GM12874 (cell line): ENCODE results near the gene RABL3.

Experiments
- TF ChIP-seq, protein P1 (sequence below): IDR thresholded peaks from 2 replicates; pipeline ENCODE4 v1.5.1; 2011; ENCODE audit warnings: low read depth, mild to moderate bottlenecking, control low read depth, low read length, moderate library complexity; ENCODE audit not compliant: insufficient read depth

RABL3 gene

DNA sequence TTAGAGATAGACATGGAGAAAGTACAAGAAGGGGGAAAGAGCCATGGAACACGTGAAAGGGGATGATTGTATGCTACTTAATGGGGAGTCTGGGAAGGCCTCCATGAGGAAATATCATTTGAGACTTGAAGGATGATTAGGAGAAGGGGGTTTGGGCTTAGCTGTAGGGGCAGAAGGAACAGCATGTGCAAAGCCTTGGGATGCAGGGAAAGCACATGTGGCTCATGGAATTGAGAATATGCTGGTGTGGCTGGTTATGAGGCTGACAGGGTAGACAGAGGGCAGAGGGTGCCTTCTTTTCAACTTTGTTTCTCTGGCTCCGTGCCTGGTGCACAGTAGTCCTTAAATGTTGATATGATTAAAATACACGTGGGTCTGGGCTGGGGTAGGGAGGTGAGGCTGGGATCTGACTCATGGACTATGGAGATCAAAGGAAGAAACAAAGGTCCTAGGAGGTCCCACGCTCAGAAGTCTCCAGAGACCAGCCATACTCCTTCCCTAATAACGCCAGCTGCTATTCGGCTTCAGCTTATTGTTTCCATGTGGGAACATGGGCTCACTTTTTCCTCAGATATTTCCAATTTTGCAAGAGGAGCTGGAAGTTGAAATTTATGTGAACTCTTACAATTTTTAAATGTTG is 1.4 kb upstream of the RABL3 start:
- TF ChIP-seq, protein P1, sequence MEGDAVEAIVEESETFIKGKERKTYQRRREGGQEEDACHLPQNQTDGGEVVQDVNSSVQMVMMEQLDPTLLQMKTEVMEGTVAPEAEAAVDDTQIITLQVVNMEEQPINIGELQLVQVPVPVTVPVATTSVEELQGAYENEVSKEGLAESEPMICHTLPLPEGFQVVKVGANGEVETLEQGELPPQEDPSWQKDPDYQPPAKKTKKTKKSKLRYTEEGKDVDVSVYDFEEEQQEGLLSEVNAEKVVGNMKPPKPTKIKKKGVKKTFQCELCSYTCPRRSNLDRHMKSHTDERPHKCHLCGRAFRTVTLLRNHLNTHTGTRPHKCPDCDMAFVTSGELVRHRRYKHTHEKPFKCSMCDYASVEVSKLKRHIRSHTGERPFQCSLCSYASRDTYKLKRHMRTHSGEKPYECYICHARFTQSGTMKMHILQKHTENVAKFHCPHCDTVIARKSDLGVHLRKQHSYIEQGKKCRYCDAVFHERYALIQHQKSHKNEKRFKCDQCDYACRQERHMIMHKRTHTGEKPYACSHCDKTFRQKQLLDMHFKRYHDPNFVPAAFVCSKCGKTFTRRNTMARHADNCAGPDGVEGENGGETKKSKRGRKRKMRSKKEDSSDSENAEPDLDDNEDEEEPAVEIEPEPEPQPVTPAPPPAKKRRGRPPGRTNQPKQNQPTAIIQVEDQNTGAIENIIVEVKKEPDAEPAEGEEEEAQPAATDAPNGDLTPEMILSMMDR, result no peak

DNA sequence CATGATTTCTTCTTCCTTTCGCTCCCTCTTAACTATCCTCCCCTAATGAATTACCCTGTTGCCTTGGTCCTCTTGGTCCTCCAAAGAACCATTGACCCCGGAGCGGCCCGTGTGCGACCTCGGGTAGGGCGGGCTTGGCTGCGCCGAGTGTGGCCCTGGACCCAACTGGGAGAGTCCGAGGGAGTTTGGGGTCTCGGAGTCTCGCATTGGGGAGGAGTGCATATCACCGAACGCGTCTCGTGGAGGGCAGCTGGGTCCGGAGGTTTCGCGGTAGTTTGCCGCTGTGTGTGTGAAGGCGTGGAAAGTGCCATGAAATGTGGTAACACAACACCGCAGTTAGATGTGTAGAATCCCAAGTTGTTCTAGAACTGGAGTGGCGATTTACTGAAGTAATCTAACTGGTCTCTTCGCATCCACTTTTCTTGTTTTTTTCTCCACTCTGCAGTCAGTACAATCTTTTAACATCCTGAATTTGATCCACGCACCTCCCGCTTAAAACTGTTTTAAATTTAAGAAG is 591 bp upstream of the RABL3 start:
- TF ChIP-seq, protein P1, result no peak

DNA sequence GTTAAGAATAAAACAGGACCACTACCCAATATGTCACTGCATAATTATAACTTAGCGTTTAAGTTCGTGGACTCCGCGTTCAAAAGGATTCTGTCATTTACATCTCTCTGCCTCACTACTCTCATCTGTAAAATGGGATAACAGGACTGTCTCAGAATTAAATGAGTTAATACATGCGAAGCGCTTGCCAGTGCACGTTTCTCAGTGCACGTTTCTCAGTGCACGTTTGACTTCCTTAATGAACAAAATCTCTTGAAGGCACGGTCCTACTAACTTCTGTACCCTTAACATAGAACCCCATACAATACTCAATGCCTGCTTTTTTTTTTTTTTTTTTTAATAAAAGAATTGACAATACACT is 499 bp downstream of the RABL3 start:
- TF ChIP-seq, protein P1, result no peak

GRCh38 chr3:120741320-120741719 is 996 bp downstream of the RABL3 start:
- TF ChIP-seq, protein P1, result no peak

- TF ChIP-seq, protein P1, result no peak
These were observed 11.5 kb downstream of the RABL3 start for GRCh38 chr3:120730576-120731542.

DNA sequence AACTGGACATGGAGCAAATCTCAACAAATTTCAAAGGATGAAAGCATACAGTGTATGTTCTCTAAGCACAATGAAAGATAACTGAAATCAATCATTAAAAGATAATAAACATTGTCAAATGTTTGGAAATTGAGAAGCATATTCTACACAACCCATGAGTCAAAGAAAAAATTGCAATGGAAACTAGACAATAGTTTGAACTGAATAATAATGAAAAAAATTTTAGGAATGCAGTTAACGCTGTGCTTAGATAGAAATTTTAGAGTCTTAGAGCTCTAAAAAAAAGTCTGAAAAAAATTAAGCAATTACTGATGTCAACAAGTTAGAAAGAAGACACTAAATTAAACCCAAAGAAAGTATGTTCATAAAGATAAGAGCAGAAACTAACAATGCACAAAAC is 15.5 kb downstream of the RABL3 start:
- TF ChIP-seq, protein P1, result no peak

DNA sequence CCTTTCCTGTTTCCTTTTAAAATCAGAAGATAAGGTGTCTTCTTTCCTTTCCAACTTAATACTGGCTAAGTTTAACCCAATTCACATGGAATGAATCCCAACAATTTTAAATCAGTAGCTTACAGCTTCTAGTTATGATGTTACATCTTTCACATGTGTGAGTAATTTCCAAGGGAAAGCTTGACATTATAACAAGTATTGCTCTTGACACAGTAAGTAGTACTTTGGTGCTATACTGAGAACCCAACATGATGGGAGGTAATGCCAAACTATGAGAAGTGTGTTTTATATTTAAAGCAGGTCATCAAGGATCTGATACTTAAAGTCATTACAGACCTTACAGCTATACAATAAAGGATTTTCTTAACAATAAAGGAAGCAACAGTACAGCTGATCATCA is 29.1 kb downstream of the RABL3 start:
- TF ChIP-seq, protein P1, result no peak
